Glutamatergic neuron (in vitro differentiated cells): ENCODE data around the gene DACT2. TPM values are rescaled to one million over a fixed set of nuclear protein-coding genes. Genes with fewer than 3 reads are reported as not detected.
A peak's percentile ranks its signal among the peaks of the same experiment; 100 is the strongest.

Experiments used
- DNase-seq: peaks from one replicate; pipeline ENCODE4 v3.0.0; 2022
- H3K27ac Mint-ChIP-seq: one replicate; pipeline ENCODE4 v1.8.0; 2020; ENCODE audit warnings: mild to moderate bottlenecking, mixed read lengths, inconsistent platforms; ENCODE audit not compliant: unreplicated experiment
- H3K27me3 Mint-ChIP-seq: one replicate; pipeline ENCODE4 v1.8.0; 2020; ENCODE audit warnings: mild to moderate bottlenecking, moderate library complexity, mixed read lengths, inconsistent platforms; ENCODE audit not compliant: unreplicated experiment
- H3K36me3 Mint-ChIP-seq: one replicate; pipeline ENCODE4 v1.8.0; 2020; ENCODE audit warnings: mild to moderate bottlenecking, mixed read lengths, inconsistent platforms; ENCODE audit not compliant: unreplicated experiment
- H3K4me1 Mint-ChIP-seq: one replicate; pipeline ENCODE4 v1.8.0; 2020; ENCODE audit warnings: mild to moderate bottlenecking, low read depth, mixed read lengths, inconsistent platforms; ENCODE audit not compliant: unreplicated experiment
- H3K4me3 Mint-ChIP-seq: one replicate; pipeline ENCODE4 v1.8.0; 2020; ENCODE audit warnings: mild to moderate bottlenecking, mixed read lengths, inconsistent platforms; ENCODE audit not compliant: unreplicated experiment
- H3K9me3 Mint-ChIP-seq: one replicate; pipeline ENCODE4 v1.8.0; 2020; ENCODE audit warnings: mild to moderate bottlenecking, moderate library complexity, mixed read lengths, inconsistent platforms; ENCODE audit not compliant: unreplicated experiment
- total RNA-seq: library from RNA; stranded (reverse); fragmentation: NEBNext Ultra II Directional; extraction: Animal tissue kit (Norgen Biotek cat#: 25700); gene quantifications from one replicate; pipeline ENCODE4 v1.2.1, GENCODE V29; 2021; ENCODE audit not compliant: unreplicated experiment
- TF ChIP-seq, protein P1 (sequence below): fragments of 200-600 bp; sonication (generic); IDR thresholded peaks from one replicate; pipeline ENCODE4 v1.5.0; 2021; ENCODE audit not compliant: partially characterized antibody, unreplicated experiment

Gene DACT2
- total RNA-seq, 1 donor from 2014 or later, result 0.22 TPM

GRCh38 chr6:168348186-168348585 lies 28.6 kb upstream of the DACT2 start:
- Mint-ChIP-seq H3K4me1 (peaks cover 3% of the 10 kb centered on the region), H3K27ac (no peak overlapping the region), H3K4me3 (no peak overlapping the region), H3K27me3 (no peaks in the 10 kb centered on the region), H3K9me3 (no peaks in the 10 kb centered on the region), H3K36me3 (peaks cover 6% of the 10 kb centered on the region)
- no peak for DNase-seq
- TF ChIP-seq, protein P1, sequence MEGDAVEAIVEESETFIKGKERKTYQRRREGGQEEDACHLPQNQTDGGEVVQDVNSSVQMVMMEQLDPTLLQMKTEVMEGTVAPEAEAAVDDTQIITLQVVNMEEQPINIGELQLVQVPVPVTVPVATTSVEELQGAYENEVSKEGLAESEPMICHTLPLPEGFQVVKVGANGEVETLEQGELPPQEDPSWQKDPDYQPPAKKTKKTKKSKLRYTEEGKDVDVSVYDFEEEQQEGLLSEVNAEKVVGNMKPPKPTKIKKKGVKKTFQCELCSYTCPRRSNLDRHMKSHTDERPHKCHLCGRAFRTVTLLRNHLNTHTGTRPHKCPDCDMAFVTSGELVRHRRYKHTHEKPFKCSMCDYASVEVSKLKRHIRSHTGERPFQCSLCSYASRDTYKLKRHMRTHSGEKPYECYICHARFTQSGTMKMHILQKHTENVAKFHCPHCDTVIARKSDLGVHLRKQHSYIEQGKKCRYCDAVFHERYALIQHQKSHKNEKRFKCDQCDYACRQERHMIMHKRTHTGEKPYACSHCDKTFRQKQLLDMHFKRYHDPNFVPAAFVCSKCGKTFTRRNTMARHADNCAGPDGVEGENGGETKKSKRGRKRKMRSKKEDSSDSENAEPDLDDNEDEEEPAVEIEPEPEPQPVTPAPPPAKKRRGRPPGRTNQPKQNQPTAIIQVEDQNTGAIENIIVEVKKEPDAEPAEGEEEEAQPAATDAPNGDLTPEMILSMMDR, result no peak

GRCh38 chr6:168347615-168348014 lies 28.0 kb upstream of the DACT2 start:
- Mint-ChIP-seq H3K4me1 (peaks cover 4% of the 10 kb centered on the region), H3K9me3 (no peaks in the 10 kb centered on the region), H3K36me3 (peaks cover 6% of the 10 kb centered on the region), H3K27ac (no peak overlapping the region), H3K27me3 (no peaks in the 10 kb centered on the region), H3K4me3 (no peak overlapping the region)
- TF ChIP-seq, protein P1, result no peak
- DNase-seq, result no peak

DNA sequence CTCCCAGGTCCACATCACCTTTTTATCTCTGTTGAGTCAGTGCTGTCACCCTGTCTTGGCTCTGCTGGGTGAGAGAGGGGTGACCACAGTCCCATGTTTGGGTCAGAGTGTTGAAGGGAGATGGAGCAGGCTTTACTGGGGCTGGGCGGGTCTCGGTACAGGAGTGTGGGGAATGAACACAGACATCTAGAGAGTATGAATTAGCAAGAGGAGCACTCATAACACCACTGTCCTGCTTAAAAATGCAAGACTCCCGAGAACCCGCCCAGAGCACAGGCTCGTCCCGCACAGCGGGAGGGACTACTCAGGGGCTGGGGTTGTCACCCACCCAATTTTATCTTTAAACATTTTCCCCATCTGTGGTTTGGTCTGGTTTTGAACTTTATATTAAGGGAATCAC lies 27.5 kb upstream of the DACT2 start:
- no peak overlapping the region for H3K27ac Mint-ChIP-seq
- H3K36me3 Mint-ChIP-seq, result peaks cover 6% of the 10 kb centered on the region
- DNase-seq, result no peak
- no peaks in the 10 kb centered on the region for H3K9me3 Mint-ChIP-seq
- no peaks in the 10 kb centered on the region for H3K27me3 Mint-ChIP-seq
- peaks cover 4% of the 10 kb centered on the region for H3K4me1 Mint-ChIP-seq
- no peak overlapping the region for H3K4me3 Mint-ChIP-seq
- TF ChIP-seq, protein P1, result no peak

DNA sequence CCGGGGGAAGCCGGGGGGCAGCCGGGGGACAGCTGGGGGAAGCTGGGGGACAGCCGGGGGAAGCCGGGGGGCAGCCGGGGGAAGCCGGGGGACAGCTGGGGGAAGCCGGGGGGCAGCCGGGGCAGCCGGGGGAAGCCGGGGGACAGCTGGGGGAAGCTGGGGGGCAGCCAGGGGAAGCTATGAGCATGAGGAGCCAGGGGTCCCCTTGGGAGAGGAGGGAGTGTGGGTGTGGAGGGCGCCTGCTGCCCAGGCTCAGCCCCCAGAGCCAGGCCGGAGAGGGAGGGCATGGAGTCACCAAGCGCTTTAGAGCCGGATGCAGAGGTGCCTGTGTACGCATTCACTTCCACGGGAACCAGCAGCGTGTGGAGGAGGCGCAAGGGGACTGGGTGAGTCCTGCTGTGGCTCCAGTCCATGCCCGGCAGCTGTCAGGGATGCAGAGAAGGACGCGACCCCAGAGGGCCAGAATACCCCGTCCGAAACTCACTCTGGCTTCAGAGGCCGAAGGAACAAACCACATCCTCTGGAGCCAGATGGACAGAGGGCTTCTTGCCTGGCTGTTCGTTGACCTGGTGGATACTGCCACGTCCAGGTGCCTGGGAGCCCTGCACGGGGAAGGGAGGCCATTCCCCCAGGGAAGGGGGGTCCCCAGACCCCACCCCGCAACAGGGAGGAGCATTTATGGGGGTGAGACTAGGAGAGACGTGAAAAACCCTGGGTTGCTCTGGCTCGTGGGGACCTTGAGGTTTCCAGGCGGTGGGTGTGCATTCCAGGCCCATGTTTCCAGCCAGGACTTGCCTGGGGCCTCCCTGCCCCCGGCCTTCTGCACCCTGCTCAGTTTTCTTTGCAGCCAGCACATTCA lies 26.5 kb upstream of the DACT2 start:
- Mint-ChIP-seq H3K36me3 (peaks cover 6% of the 10 kb centered on the region), H3K4me3 (no peak overlapping the region), H3K27me3 (no peaks in the 10 kb centered on the region), H3K27ac (no peak overlapping the region), H3K4me1 (peaks cover 4% of the 10 kb centered on the region), H3K9me3 (no peaks in the 10 kb centered on the region)
- TF ChIP-seq, protein P1, result no peak
- no peak for DNase-seq

DNA sequence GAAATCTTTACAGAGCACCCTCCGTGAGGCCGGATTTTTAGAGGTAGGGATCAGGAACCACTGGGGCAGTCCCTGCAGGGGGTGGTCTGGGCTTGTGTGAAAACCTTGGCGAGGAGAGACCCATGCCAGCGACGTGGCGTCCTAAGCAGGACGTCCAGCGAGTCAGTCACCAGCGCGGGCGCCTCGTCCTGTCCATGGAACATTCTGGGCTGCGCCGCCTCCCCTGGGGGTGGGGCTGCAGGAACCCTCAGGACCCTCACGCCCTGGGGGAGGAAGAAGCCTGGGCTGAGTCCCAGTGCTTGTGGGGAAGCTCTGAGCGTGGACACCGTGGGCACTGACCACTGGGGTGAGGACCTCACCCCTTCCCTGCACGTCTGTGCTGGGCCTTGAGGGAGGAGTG lies 25.7 kb upstream of the DACT2 start:
- Mint-ChIP-seq H3K9me3 (no peaks in the 10 kb centered on the region), H3K27me3 (no peaks in the 10 kb centered on the region), H3K4me1 (peaks cover 4% of the 10 kb centered on the region), H3K27ac (peak overlapping the region; percentile 6), H3K36me3 (peaks cover 6% of the 10 kb centered on the region), H3K4me3 (no peak overlapping the region)
- DNase-seq, result no peak
- TF ChIP-seq, protein P1, result no peak
